Measurements from ENCODE around the gene SLFN12L. TPM values are rescaled to one million over a fixed set of nuclear protein-coding genes. Genes with fewer than 3 reads are reported as not detected.
"Not testable (repeated sequence)": the region's sequence is repeated elsewhere in the genome, so short reads cannot be mapped to it uniquely, and the experiment has no call there.

SLFN12L gene
- total and polyA plus RNA-seq, 9 donors: 0.23 to 1.2 (median 0.79) TPM

DNA sequence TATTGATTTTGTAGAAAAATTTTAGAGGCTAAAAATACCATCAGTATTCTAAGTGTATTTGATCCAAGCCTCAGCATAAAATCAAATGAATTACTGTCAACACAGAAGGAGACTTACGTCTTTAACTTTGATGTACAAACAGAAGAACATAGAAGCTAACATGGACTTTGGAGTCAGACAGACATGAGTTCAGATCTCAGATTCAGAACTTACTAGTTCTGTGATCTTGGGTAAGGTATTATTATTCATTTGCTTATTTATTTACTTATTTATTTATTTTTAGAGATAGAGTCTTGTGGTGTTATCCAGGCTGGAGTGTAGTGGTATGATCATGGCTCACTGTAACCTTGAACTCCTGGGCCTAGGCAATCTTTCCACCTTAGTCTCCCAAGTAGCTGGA is 4.0 kb upstream of the SLFN12L start:
- DNase-seq: no peak
- Histone ChIP-seq H3K27me3 (no peaks in the 10 kb centered on the region), H3K9me3 (no peaks in the 10 kb centered on the region), H3K27ac (no peak overlapping the region), H3K4me1 (ENCODE audit: insufficient read depth) (peaks cover 2% of the 10 kb centered on the region), H3K36me3 (no peaks in the 10 kb centered on the region), H3K4me3 (peak overlapping the region; percentile 22)
- WGBS, 3 donors: 22 to 45% (median 28%) methylated on average over 1 of the region's 1 CpG
- no peak for TF ChIP-seq CTCF (IDR thresholded peaks at IDR 0.05)
- no peak for TF ChIP-seq POLR2A (IDR thresholded peaks at IDR 0.05)
- TF ChIP-seq EP300 (IDR thresholded peaks at IDR 0.05): no peak
- intact Hi-C loops (cut with DNase I): loop anchor here in 1 of 4 donors (10.0 kb wide), 1 partner anchor 203 kb away; no protein-coding TSS in a partner anchor

GRCh38 chr17:35540589-35541404 is 3.3 kb upstream of the SLFN12L start:
- TF ChIP-seq EP300 (IDR thresholded peaks at IDR 0.05) (no peak), POLR2A (IDR thresholded peaks at IDR 0.05) (no peak), CTCF (IDR thresholded peaks at IDR 0.05) (no peak)
- WGBS, 3 donors: 27 to 40% (median 30%) methylated on average over 8 of the region's 8 CpGs
- H3K4me3 ChIP-seq: peak overlapping the region; percentile 22
- no peaks in the 10 kb centered on the region for H3K9me3 ChIP-seq
- DNase-seq: peak in 1 of 5 donors; percentile 25
- intact Hi-C loops (cut with DNase I): loop anchor here in 1 of 4 donors (10.0 kb wide), 1 partner anchor 204 kb away; no protein-coding TSS in a partner anchor
- H3K4me1 ChIP-seq (ENCODE audit: insufficient read depth): peaks cover 2% of the 10 kb centered on the region
- H3K27ac ChIP-seq: no peak overlapping the region
- no peaks in the 10 kb centered on the region for H3K36me3 ChIP-seq
- H3K27me3 ChIP-seq: no peaks in the 10 kb centered on the region

GRCh38 chr17:35539659-35540026 is 2.2 kb upstream of the SLFN12L start:
- WGBS, 3 donors: 44 to 48% (median 45%) methylated on average over 5 of the region's 5 CpGs
- H3K9me3 ChIP-seq: no peaks in the 10 kb centered on the region
- no peak overlapping the region for H3K4me3 ChIP-seq
- H3K27me3 ChIP-seq: no peaks in the 10 kb centered on the region
- peaks cover 2% of the 10 kb centered on the region for H3K4me1 ChIP-seq (ENCODE audit: insufficient read depth)
- H3K27ac ChIP-seq: no peak overlapping the region
- no peak for DNase-seq
- intact Hi-C loops (cut with DNase I): loop anchor here (2.0 to 10.0 kb wide), 4 partner anchors 205 to 365 kb away; no protein-coding TSS in a partner anchor
- H3K36me3 ChIP-seq: no peaks in the 10 kb centered on the region
- no peak for TF ChIP-seq CTCF (IDR thresholded peaks at IDR 0.05)
- no peak for TF ChIP-seq POLR2A (IDR thresholded peaks at IDR 0.05)
- no peak for TF ChIP-seq EP300 (IDR thresholded peaks at IDR 0.05)

DNA sequence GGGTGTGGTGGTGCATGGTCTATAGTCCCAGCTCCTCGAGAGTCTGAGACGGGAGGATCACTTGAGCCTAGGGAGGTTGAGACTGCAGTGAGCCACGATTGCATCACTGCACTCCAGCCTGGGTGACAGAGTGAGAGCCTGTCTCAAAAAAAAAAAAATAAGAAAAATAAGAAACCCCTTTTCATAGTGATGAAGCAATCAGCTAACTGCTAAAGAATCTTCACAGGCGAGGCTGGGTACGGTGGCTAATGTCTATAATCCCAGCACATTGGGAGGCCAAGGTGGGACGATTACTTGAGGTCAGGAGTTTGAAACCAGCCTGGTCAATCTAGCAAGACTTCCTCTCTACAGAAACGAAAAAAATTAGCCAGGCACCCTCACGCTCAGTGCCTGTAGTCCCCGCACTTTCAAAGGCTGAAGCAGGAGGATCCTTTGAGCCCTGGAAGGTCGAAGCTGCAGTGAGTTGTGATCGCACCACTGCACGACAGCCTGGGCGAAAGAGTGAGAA is 760 bp downstream of the SLFN12L start:
- intact Hi-C loops (cut with DNase I): loop anchor here in 2 of 4 donors (10.0 kb wide), 2 partner anchors 222 to 362 kb away; no protein-coding TSS in a partner anchor
- TF ChIP-seq EP300 (IDR thresholded peaks at IDR 0.05): no peak
- TF ChIP-seq CTCF (IDR thresholded peaks at IDR 0.05): no peak
- no peak for TF ChIP-seq POLR2A (IDR thresholded peaks at IDR 0.05)
- Histone ChIP-seq H3K36me3 (no peaks in the 10 kb centered on the region), H3K4me3 (no peak overlapping the region), H3K9me3 (no peaks in the 10 kb centered on the region), H3K27me3 (no peaks in the 10 kb centered on the region), H3K27ac (peak overlapping the region in 1 of 2 donors; percentile 48), H3K4me1 (ENCODE audit: insufficient read depth) (no peaks in the 10 kb centered on the region)
- no peak for DNase-seq
- WGBS, 3 donors: 83 to 87% (median 87%) methylated on average over 13 of the region's 13 CpGs

DNA sequence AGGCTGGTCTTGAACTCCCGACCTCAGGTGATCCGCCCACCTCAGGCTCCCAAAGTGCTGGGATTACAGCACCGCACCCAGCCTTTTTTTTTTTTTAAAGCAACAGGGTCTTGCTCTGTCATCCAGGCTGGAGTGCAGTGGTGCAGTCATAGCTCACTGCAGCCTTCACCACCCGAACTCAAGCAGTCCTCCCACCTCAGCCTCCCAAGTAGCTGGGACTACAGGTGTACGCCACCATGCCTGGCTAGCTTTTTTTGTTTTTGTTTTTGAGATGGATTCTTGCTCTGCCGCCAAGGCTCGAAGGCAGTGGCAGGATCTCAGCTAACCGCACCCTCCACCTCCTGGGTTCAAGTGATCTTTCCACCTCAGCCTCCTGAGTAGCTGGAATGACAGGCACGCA is 2.1 kb downstream of the SLFN12L start:
- not testable (repeated sequence) for H3K27ac ChIP-seq

More for the DNA sequence above, 2.1 kb downstream of the SLFN12L start:
- not testable (repeated sequence) for H3K27me3 ChIP-seq; H3K36me3 ChIP-seq; DNase-seq; H3K4me3 ChIP-seq; H3K9me3 ChIP-seq; H3K4me1 ChIP-seq (ENCODE audit: insufficient read depth)
- intact Hi-C loops (cut with DNase I): loop anchor here in 2 of 4 donors (10.0 kb wide), 2 partner anchors 221 to 361 kb away; no protein-coding TSS in a partner anchor
- 87 to 90% (median 89%) methylated on average over 9 of the region's 9 CpGs for WGBS, 3 donors

Data from ovary (tissue), 9 donors.